GM21447 (cell line): Measurements from ENCODE around the gene KRTCAP2.
"Not testable (repeated sequence)": the region's sequence is repeated elsewhere in the genome, so short reads cannot be mapped to it uniquely, and the experiment has no call there.

ENCODE experiments used
- ATAC-seq: cut with Tn5 transposase; IDR thresholded peaks from one replicate; pipeline ENCODE4 v1.9.1; 2021; ENCODE audit not compliant: unreplicated experiment

KRTCAP2 gene

DNA sequence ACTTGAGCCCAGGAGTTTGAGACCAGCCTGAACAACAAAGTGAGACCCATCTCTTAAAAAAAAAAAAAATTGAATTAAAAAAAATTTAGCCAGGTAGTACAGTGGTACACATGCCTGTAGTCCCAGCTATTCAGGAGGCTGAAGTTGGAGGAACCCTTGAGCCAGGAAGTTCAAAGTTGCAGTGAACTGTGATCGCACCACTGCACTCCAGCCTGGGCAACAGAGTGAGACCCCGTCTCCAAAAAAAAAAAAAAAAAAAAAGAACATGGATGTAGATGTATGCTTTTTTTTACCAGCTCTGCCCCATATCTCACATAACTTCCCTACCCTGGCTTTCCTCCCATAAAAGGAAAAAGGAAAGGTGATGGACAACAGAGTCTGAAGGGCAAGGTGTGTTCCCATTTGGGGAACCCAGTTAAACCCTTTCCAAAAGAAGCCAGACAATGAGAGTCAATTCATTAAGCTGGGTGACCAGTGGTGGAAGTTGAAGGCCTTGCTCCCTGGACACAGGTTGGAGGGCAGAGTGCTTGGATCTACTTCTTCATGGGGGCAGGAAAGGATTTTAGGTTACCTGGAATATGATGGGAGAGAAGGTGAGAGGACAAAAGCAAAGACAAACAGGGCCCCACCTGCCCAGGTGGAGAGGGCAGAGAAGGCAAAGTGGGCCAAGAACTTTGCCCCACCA, 2.9 kb downstream of the KRTCAP2 start:
- no peak for ATAC-seq

DNA sequence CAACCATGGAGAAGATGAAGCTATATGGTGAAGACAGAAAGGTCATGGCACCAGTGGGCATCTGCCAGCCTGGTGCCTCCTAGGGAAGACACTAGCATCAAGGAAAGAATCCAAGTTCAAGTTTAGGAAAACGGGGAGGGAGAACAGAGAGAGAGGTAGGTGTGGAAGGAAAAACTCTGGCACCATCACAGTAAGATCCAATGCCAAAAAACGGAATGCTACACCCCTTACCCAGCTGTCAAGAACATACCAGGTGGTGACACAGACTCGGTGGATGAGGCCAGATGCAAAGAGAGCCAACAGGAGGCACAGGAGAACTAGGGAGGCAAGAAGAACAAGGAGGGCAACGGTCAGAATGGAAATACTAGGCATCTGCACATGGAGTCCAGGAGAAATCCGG, 3.6 kb downstream of the KRTCAP2 start:
- ATAC-seq = no peak

DNA sequence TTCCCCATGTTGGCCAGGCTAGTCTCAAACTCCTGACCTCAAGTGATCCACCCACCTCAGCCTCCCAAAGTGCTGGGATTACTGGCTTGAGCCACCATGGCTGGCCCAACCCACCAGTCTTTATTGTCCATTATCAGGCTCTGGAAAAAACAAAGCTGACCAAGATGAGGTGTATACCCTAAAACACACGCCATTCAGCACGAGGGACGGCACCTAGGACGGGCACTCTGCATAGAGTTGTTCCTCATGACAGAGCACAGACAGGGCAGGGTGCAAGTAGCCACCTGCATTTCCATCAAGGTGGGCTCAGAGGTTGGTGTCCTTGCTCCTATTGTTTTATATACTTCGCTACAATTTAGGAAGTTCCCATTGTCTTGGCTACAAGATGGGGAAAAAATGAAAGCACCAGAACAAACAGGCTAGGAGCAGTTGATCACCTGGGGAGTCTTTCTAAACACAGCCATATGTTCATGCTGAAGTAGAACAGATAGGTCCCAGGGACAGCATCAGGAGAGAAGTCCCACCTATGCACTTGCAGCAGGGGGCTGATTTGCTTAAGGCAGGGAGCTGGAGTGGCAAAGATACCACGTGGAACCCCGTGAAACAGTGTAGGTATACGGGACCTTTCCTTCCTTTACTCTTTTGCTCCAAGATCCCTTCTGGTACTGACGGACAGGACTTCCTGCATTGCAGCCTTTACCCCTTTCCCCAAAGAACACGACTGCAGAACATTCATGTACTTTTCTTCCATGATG, 4.5 kb downstream of the KRTCAP2 start:
- no peak for ATAC-seq

DNA sequence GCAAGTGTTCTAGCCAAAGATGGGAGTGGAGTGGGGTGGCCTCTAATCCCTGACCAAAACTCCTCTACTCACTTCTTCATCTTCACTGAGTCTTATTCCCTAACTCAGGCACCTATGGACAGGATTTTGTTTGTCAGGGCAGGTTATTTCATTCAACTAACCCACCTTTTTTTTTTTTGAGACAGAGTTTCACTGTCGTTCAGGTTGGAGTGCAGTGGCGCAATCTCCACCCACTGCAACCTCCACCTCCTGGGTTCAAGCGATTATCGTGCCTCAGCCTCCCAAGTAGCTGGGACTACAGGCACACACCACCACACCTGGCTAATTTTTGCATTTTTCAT, 5.0 kb downstream of the KRTCAP2 start:
- not testable (repeated sequence) for ATAC-seq

DNA sequence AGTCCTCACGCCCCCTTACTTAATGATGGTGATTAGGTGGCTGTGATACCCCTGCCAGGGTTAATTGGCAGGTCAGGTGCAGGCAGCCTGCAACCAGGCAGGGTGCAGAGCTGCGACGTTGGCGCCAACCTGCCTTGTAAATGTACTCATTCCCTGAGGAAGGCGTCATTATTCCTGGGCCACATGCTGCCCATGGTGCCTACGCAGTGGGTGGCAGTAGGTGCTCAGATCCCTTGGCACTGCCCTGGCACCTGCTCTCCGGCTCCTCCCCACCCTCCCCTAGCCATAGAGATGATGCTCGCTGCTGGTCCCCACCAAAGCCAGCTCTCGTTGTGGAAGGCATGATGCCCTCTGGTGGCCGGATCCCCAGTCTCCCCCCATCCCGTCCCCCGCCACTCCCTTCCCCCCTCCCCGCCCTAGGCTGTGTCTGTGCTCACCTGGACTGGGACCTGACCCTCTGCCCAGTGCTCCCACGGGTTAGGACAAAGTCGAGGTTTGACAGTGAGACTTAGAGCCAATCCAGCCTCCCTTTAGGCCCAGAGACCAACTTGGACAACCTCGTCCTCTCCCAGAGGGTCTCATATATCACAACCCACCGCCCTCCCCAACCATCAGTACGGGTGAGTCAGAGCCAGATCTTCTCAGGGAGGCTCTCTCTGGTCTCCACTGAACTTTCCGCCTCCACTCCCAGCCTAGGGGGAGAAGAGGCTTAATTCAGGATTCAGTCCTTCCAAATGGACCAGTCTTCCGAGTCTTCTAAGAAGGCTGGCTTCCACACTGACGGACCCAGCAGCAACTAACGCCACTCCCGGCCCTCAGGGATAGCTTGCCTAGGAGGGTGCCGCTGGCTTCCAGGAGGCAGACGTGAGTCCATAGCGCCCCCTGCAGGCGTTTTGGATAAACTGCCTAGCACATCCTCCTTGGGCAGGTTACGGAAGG, 5.7 kb downstream of the KRTCAP2 start:
- ATAC-seq = no peak

DNA sequence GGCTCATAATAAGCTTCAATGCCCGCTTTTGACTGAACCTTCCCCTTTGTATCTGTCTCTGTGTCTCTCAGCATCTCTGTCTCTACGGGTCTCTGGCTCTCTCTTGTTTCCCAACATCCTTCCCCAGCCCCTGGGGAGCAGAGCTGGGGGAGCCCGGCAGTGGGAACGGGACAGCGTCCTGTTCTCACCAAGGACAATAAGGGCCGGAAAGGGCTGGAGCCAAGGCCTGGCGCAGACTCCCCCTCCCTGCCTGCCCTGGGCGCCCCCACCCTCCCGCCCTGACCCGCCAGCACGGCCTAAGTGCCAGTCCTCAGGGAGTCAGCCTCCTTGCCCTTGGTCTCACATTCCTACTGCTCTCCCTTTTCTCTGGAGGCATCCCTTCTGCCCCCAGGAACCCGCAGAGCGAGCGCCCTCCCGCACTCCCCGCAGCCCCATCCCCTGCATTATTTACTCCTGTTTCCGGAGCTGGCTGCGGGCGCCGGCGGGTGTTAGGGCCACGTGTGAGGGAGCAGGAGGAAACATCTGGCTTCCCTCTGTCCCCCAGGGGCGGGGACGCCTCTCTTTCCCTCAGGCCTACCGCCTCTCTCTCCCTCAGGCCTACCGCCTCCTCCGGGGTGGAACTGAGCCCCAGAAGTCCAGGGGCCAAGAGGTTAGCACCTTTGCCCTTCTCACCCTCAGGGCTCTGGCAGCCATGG, 6.5 kb downstream of the KRTCAP2 start:
- ATAC-seq = no peak

DNA sequence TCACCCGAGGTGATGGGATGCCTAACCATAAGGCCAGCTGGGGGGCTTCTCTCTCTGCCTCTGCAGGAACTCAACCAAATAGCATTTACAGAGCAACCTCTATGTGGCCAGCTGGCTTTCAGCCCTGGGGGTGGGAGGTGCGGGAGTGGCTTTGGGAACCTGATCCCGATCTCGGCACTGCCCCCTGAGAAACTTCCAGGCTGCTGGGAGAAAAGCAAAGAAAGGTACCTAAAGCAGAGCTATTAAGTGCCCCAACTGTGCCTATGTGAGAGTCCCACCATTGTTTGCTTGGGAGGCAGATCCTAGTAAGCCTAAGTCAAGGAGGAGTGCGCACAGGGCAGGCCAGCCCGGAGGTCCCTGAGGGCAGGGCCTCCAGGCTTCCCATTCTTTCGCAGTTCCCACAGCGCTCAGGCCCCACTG, 7.0 kb downstream of the KRTCAP2 start:
- ATAC-seq = no peak

DNA sequence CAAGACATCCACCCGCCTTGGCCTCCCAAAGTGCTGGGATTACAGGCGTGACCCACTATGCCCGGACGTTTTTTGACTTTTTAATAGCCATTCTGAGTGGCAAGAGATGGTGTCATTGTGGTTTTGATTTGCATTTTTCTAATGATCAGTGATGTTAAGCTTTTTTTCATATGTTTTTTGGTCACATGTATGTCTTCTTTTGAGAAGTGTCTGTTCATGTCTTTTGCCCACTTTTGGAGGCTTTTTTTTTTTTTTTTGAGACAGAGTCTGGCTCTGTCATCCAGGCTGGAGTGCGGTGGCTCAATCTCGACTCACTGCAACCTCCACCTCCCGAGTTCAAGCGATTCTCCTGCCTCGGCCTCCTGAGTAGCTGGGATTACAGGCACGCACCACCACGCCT, 8.5 kb downstream of the KRTCAP2 start:
- ATAC-seq = not testable (repeated sequence)

DNA sequence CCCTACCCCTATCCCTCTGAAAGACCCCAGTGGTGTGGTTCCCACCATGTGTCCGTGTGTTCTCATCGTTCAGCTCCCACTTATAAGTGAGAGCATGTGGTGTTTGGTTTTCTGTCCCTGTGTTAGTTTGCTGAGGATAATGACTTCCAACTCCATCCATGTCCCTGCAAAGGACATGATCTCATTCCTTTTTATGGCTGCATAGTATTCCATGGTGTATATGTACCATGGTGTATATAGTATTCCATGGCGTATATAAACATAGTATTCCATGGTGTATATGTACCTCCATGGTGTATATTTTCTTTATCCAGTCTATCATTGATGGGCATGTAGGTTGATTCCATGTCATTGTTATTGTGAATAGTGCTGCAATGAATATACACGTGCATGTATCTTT, 9.3 kb downstream of the KRTCAP2 start:
- not testable (repeated sequence) for ATAC-seq

DNA sequence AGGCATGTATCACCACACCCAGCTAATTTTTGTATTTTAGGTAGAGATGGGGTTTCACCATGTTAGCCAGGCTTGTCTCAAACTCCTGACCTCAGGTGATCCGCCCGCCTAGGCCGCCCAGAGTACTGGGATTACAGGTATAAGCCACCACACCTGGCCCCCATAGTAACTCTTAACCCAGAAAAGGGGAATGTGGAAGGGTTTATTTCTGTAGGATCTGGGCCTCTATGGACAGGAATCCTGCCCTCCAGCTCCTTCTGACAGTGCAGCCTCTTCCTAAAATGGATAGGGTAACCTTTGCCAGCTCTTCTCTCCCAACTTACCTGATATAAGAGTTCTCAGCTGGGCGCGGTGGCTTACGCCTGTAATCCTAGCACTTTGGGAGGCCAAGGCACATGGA, 10.5 kb downstream of the KRTCAP2 start:
- not testable (repeated sequence) for ATAC-seq

DNA sequence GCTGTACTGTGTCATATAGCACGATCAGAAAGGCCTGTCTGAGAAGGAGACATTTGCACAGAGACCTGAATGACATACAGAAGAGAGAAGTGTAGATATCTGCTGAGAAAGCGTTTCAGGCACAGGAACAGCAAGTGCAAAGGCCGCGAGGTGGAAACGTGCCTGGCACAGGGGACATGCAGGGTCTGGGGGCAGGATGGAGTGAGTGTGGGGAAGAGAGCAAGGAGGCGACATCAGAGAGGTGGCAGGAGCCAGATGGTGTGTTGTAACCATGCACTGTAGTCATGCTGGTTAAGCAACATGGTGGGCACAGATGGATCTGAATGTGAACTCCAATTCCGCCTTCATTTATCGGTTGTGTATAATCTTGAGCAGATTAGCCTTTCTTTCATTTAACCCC, 13.0 kb downstream of the KRTCAP2 start:
- no peak for ATAC-seq

DNA sequence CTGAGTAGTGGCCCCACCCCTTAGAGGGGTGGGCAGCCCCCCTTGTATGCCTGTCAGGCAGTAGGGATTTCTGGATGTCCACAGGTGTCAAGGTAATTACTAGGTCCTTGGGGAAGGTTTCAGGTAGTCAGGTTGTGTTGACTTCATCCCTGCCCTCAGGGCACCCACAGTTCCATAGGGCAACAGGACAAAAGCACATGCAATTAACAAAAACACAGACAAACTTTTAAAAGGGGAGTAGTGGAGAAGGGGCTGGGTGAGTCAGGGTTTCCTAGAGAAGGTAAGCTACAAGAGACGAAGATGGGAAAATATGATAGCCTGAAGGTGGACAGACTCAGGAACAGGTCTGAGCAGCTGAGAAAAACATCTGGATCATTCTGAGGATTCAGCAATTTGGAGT, 14.1 kb downstream of the KRTCAP2 start:
- no peak for ATAC-seq

DNA sequence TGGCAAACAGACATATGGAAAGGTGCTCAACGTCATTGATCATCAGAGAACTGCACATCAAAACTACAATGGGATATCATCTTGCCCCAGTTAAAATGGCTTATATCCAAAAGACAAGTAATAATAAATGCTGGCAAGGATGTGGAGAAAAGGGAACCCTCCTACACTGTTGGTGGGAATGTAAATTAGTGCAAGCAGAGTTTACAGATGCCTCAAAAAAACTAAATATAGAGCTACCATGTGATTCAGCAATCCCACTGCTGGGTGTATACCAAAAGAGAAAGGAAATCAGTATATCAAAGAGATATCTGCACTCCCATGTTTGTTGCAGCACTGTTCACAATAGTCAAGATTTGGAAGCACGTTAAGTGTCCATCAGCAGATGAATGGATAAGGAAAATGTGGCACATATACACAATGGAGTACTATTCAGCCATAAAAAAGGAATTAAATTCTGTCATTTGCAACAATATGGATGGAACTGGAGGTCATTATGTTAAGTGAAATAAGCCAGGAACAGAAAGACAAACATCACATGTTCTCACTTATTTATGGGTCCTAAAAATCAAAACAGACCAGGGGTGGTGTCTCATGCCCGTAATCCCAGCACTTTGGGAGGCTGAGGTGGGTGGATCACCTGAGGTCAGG, 17.0 kb downstream of the KRTCAP2 start:
- not testable (repeated sequence) for ATAC-seq

DNA sequence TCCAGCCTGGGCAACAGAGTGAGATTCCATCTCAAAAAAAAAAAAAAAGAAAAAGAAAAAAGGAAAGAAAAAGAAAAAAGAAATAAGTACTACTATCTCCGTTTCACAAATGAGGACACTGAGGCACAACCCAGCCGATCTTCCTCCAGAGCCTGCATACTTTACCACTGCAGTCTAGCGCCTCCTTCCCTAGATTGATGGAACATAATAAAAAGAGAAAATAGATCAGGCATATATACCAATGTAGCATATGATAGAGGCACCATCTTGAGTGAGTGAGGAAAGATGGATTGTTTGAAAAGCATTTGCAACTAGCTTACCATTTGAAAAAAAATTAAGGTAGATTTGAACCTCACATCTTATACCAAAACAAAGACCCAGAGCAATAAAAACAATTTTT, 27.6 kb downstream of the KRTCAP2 start:
- no peak for ATAC-seq

DNA sequence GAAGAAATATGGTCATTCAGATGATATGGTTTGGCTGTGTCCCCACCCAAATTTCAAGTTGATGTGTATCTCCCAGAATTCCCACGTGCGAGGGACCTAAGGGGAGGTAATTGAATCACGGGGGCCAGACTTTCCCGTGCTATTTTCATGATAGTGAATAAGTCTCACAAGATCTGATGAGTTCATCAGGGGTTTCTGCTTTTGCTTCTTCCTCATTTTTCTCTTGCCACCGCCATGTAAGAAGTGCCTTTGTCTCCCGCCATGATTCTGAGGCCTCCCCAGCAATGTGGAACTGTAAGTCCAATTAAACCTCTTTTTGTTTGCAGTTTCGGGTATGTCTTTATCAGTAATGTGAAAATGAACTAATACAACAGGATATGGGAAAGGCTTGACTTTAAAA, 31.4 kb downstream of the KRTCAP2 start:
- ATAC-seq = no peak

DNA sequence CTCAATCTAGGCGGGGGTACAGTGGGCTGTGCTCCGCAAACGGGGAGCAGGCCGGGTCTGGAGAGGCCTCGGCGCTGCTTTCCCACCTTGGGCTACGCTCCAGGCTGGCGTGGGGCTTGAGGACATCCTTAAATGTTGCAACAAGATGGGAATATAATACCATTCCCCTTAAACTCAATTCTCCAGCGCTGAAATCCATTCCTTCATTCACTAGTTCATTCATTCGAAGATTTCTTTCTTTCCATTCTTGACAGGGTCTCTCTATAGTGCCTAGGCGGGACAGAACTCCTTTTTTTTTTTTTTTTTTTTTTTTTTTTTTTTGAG, 32.5 kb downstream of the KRTCAP2 start:
- ATAC-seq = no peak

DNA sequence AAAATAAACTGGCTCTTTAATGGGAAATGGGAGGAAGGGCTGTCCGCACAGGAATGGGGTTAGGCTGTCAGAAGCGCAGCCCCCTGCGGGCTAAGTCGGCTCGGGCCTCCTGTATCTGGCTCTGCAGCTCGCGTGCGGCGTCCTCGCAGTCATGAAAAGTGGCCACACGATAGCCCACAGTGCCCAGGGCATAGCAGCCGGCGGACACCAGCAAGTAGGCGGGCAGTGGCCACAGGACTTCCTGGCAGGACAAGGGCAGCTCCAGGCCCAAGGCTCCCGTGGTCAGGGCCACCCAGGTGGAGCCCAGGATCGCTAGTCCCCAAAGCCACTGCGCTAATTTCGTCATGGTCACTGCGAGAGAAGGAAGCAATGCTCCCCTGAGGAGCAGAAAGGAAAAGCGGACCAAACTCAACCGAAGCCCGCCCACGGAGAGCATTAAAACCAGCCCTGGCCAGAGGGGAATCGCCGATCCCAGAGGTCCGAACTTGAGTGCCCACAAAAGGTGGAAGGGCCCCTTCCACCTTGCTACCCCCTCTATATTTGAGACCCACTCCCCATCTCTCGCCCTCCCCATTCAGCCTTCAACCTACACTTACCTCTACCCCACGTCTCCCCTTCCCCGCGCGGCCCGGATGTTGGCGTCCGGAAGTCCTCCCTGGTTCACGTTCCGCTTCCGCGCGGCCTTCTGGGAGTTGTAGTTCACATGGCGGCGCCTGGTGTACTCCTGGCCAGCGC, 33.0 kb downstream of the KRTCAP2 start, which contains the start of gene DPM3:
Gene DPM3 (minus strand): TSS at position 637 of the 735 bp plus-strand sequence. CDS start 291 bp downstream, at position 346.
- ATAC-seq = peak; percentile 50

DNA sequence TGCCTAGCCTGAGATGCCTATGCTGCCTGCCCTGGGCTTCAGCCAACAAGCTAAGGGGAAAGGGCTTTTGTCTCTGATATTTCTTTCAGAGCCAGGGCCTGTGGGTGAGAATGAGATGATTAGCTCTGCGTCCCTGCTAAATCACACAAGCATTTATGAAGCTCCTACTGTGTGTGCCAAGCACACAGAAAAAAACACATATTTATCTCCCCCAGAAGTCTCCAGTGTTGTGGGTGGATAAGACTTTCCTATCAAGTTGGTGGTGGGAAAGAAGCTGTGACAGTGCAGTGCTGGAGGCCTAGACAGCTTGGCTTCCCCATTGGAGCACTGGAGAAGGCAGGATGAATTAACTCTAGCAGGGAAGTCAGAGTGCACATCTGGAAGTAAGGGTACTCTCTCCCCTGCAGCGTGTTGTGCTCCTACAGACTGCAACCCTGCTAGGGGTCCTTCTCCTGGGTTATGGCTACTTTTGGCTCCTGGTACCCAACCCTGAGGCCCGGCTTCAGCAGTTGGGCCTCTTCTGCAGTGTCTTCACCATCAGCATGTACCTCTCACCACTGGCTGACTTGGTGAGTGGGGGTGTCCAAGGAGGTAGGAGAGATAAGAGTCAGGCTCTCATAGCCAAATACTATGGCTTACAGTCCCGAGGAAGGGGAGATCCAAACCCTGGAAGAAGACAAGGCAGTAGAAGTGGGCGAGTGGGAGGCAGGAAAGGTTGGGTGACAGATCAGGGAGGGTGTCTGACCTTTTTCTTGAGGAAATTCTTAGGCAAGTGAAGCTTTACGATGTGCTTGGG, 35.8 kb downstream of the KRTCAP2 start:
- no peak for ATAC-seq

DNA sequence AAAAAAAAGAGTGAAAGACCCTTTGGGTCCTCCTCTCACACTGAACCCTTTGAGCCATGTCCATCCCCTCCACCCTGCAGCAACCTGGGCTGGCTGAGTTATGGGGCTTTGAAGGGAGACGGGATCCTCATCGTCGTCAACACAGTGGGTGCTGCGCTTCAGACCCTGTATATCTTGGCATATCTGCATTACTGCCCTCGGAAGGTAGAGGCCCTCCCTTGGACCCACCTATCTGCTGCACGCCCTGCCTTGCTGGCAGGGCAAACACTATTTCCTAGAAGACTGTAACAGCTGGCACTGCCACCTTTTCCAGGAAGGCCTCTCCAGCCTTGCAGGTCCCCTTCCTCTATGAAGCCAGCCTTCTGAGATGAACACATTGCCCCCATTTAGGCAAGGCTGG, 36.4 kb downstream of the KRTCAP2 start:
- no peak for ATAC-seq
